ENCODE data around the gene KRT82. TPM values are rescaled to one million over a fixed set of nuclear protein-coding genes. Genes with fewer than 3 reads are reported as not detected.

Gene KRT82
- polyA plus RNA-seq, 12 donors: 0.07 TPM; not detected in 11

DNA sequence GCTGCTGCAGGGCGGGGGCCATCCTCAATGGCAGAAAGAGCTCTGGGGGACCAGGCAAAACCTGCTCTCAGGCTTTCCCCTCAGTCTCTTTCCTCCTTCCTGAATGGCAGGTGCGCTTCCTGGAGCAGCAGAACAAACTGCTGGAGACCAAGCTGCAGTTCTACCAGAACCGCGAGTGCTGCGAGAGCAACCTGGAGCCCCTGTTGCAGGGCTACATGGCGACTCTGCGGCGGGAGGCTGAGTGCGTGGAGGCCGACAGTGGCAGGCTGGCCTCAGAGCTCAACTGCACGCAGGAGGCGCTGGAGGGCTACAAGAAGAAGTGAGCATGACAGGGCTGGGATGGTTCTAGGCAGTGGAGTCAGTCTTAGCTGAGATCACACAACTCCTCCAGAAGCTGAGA is 62.0 kb downstream of the KRT82 start:
- DNase-seq: no peak

Other genes starting within 250 kb of the KRT82 start
- 10 to 100 TPM in 3 of 12 donors, 1 to 10 TPM in 8, not detected in 1; 4.0 to 13.2 (median 8.4) TPM for gene KRT80, start 214.3 kb downstream of the KRT82 start, polyA plus RNA-seq (ENCODE audit: insufficient read length in 12 of 12)
- 1 to 10 TPM in 3 of 12 donors, under 1 TPM in 6, not detected in 3; 0.69 to 3.3 (median 0.81) TPM for gene KRT7, start 173.1 kb downstream of the KRT82 start, polyA plus RNA-seq (ENCODE audit: insufficient read length in 12 of 12)
- under 1 TPM in 9 of 12 donors, not detected in 3; 0.10 to 0.50 (median 0.21) TPM for gene KRT86, start 131.7 kb downstream of the KRT82 start, polyA plus RNA-seq (ENCODE audit: insufficient read length in 12 of 12)
- gene KRT81, start 114.8 kb downstream of the KRT82 start, polyA plus RNA-seq (ENCODE audit: insufficient read length in 12 of 12): under 1 TPM in 7 of 12 donors, not detected in 5; 0.08 to 0.25 (median 0.14) TPM
- gene KRT83, start 84.9 kb downstream of the KRT82 start, polyA plus RNA-seq (ENCODE audit: insufficient read length in 12 of 12): under 1 TPM in 1 of 12 donors, not detected in 11; 0.09 TPM
- under 1 TPM in 2 of 12 donors, not detected in 10; 0.44 to 0.52 TPM for gene KRT85, start 38.9 kb downstream of the KRT82 start, polyA plus RNA-seq (ENCODE audit: insufficient read length in 12 of 12)
- gene KRT84, start 20.7 kb downstream of the KRT82 start, polyA plus RNA-seq (ENCODE audit: insufficient read length in 12 of 12): under 1 TPM in 1 of 12 donors, not detected in 11; 0.11 TPM
- gene KRT75, start 28.0 kb upstream of the KRT82 start, polyA plus RNA-seq (ENCODE audit: insufficient read length in 12 of 12): not detected
- 1 to 10 TPM in 1 of 12 donors, under 1 TPM in 1, not detected in 10; 0.82 to 1.1 TPM for gene KRT6B, start 45.8 kb upstream of the KRT82 start, polyA plus RNA-seq (ENCODE audit: insufficient read length in 12 of 12)
- 1 to 10 TPM in 1 of 12 donors, under 1 TPM in 3, not detected in 8; 0.15 to 4.9 (median 0.91) TPM for gene KRT6C, start 67.5 kb upstream of the KRT82 start, polyA plus RNA-seq (ENCODE audit: insufficient read length in 12 of 12)
- gene KRT6A, start 86.9 kb upstream of the KRT82 start, polyA plus RNA-seq (ENCODE audit: insufficient read length in 12 of 12): 100 to 1,000 TPM in 1 of 12 donors, 10 to 100 TPM in 1, 1 to 10 TPM in 2, under 1 TPM in 2, not detected in 6; 0.05 to 120 (median 5.8) TPM
- gene KRT5, start 114.1 kb upstream of the KRT82 start, polyA plus RNA-seq (ENCODE audit: insufficient read length in 12 of 12): 1,000 to 10,000 TPM in 1 of 12 donors, 100 to 1,000 TPM in 2, 10 to 100 TPM in 1, 1 to 10 TPM in 2, under 1 TPM in 4, not detected in 2; 0.07 to 1,328 (median 2.6) TPM
- gene KRT71, start 146.8 kb upstream of the KRT82 start, polyA plus RNA-seq (ENCODE audit: insufficient read length in 12 of 12): under 1 TPM in 2 of 12 donors, not detected in 10; 0.08 TPM
- under 1 TPM in 3 of 12 donors, not detected in 9; 0.15 to 0.25 (median 0.21) TPM for gene KRT74, start 167.5 kb upstream of the KRT82 start, polyA plus RNA-seq (ENCODE audit: insufficient read length in 12 of 12)
- gene KRT72, start 195.1 kb upstream of the KRT82 start, polyA plus RNA-seq (ENCODE audit: insufficient read length in 12 of 12): under 1 TPM in 3 of 12 donors, not detected in 9; 0.11 to 0.26 (median 0.12) TPM
- gene KRT73, start 212.2 kb upstream of the KRT82 start, polyA plus RNA-seq (ENCODE audit: insufficient read length in 12 of 12): under 1 TPM in 2 of 12 donors, not detected in 10; 0.05 to 0.15 TPM
- gene KRT2, start 245.9 kb upstream of the KRT82 start, polyA plus RNA-seq (ENCODE audit: insufficient read length in 12 of 12): under 1 TPM in 3 of 12 donors, not detected in 9; 0.58 to 0.75 (median 0.61) TPM